ENCODE results near the gene GPR108.

Gene GPR108

GRCh38 chr19:6736169-6736916 lies 1.0 kb downstream of the GPR108 start:
- H3K4me3 Mint-ChIP-seq, result peak overlapping the region; percentile 97

GRCh38 chr19:6735181-6735911 lies 2.0 kb downstream of the GPR108 start:
- Mint-ChIP-seq H3K9me3 (no peaks in the 10 kb centered on the region), H3K27me3 (no peaks in the 10 kb centered on the region), H3K27ac (peak overlapping the region; percentile 98), H3K4me3 (peak overlapping the region; percentile 97), H3K4me1 (ENCODE audit: low read depth) (peaks cover 31% of the 10 kb centered on the region), H3K36me3 (ENCODE audit: low read depth) (peaks cover 45% of the 10 kb centered on the region)
- no peak for DNase-seq

More at GRCh38 chr19:6736169-6736916, 1.0 kb downstream of the GPR108 start:
- no peaks in the 10 kb centered on the region for H3K9me3 Mint-ChIP-seq
- DNase-seq, result peak; percentile 83
- H3K27me3 Mint-ChIP-seq, result no peaks in the 10 kb centered on the region
- peaks cover 36% of the 10 kb centered on the region for H3K4me1 Mint-ChIP-seq (ENCODE audit: low read depth)
- peaks cover 52% of the 10 kb centered on the region for H3K36me3 Mint-ChIP-seq (ENCODE audit: low read depth)
- peak overlapping the region; percentile 98 for H3K27ac Mint-ChIP-seq

- Mint-ChIP-seq H3K4me3 (no peak overlapping the region), H3K27me3 (no peaks in the 10 kb centered on the region), H3K36me3 (ENCODE audit: low read depth) (peaks cover 50% of the 10 kb centered on the region), H3K27ac (no peak overlapping the region), H3K4me1 (ENCODE audit: low read depth) (peaks cover 29% of the 10 kb centered on the region), H3K9me3 (no peaks in the 10 kb centered on the region)
- no peak for DNase-seq
Measured at GRCh38 chr19:6734096-6734696, 3.2 kb downstream of the GPR108 start.

GRCh38 chr19:6733338-6734095 lies 3.9 kb downstream of the GPR108 start:
- Mint-ChIP-seq H3K27ac (no peak overlapping the region), H3K27me3 (no peaks in the 10 kb centered on the region), H3K36me3 (ENCODE audit: low read depth) (peaks cover 50% of the 10 kb centered on the region), H3K4me1 (ENCODE audit: low read depth) (peaks cover 22% of the 10 kb centered on the region), H3K9me3 (no peaks in the 10 kb centered on the region), H3K4me3 (no peak overlapping the region)
- DNase-seq, result no peak

- H3K36me3 Mint-ChIP-seq (ENCODE audit: low read depth), result peaks cover 50% of the 10 kb centered on the region
- H3K9me3 Mint-ChIP-seq, result no peaks in the 10 kb centered on the region
- peaks cover 16% of the 10 kb centered on the region for H3K4me1 Mint-ChIP-seq (ENCODE audit: low read depth)
- H3K27me3 Mint-ChIP-seq, result no peaks in the 10 kb centered on the region
- no peak overlapping the region for H3K4me3 Mint-ChIP-seq
- H3K27ac Mint-ChIP-seq, result no peak overlapping the region
- no peak for DNase-seq
Measured at GRCh38 chr19:6732803-6733337, 4.5 kb downstream of the GPR108 start.

- peaks cover 13% of the 10 kb centered on the region for H3K4me1 Mint-ChIP-seq (ENCODE audit: low read depth)
- no peaks in the 10 kb centered on the region for H3K27me3 Mint-ChIP-seq
- H3K4me3 Mint-ChIP-seq, result no peak overlapping the region
- H3K36me3 Mint-ChIP-seq (ENCODE audit: low read depth), result peaks cover 49% of the 10 kb centered on the region
- H3K27ac Mint-ChIP-seq, result no peak overlapping the region
- DNase-seq, result no peak
- H3K9me3 Mint-ChIP-seq, result no peaks in the 10 kb centered on the region
Measured at GRCh38 chr19:6731822-6732221, 5.6 kb downstream of the GPR108 start.

- Mint-ChIP-seq H3K4me1 (ENCODE audit: low read depth) (peaks cover 9% of the 10 kb centered on the region), H3K9me3 (no peaks in the 10 kb centered on the region), H3K4me3 (no peak overlapping the region), H3K36me3 (ENCODE audit: low read depth) (peaks cover 41% of the 10 kb centered on the region), H3K27me3 (no peaks in the 10 kb centered on the region), H3K27ac (no peak overlapping the region)
- DNase-seq, result no peak
Measured at GRCh38 chr19:6730941-6731670, 6.3 kb downstream of the GPR108 start.

GRCh38 chr19:6730153-6730804 lies 7.1 kb downstream of the GPR108 start:
- Mint-ChIP-seq H3K27ac (no peak overlapping the region), H3K4me3 (no peak overlapping the region), H3K27me3 (no peaks in the 10 kb centered on the region), H3K4me1 (ENCODE audit: low read depth) (peaks cover 4% of the 10 kb centered on the region), H3K36me3 (ENCODE audit: low read depth) (peaks cover 37% of the 10 kb centered on the region), H3K9me3 (no peaks in the 10 kb centered on the region)
- peak; percentile 63 for DNase-seq

GRCh38 chr19:6729573-6730152 lies 7.7 kb downstream of the GPR108 start:
- DNase-seq, result no peak
- Mint-ChIP-seq H3K4me3 (no peak overlapping the region), H3K36me3 (ENCODE audit: low read depth) (peaks cover 37% of the 10 kb centered on the region), H3K27me3 (no peaks in the 10 kb centered on the region), H3K27ac (no peak overlapping the region), H3K4me1 (ENCODE audit: low read depth) (peaks cover 3% of the 10 kb centered on the region), H3K9me3 (no peaks in the 10 kb centered on the region)

- DNase-seq, result no peak
- Mint-ChIP-seq H3K27ac (no peak overlapping the region), H3K9me3 (no peaks in the 10 kb centered on the region), H3K4me1 (ENCODE audit: low read depth) (peaks cover 5% of the 10 kb centered on the region), H3K4me3 (no peak overlapping the region), H3K27me3 (no peaks in the 10 kb centered on the region), H3K36me3 (ENCODE audit: low read depth) (peaks cover 25% of the 10 kb centered on the region)
Measured at GRCh38 chr19:6728346-6728745, 9.0 kb downstream of the GPR108 start.

- Mint-ChIP-seq H3K4me1 (ENCODE audit: low read depth) (peaks cover 15% of the 10 kb centered on the region), H3K4me3 (no peak overlapping the region)
Measured at GRCh38 chr19:6725513-6726231, 11.7 kb downstream of the GPR108 start.

GRCh38 chr19:6724631-6725492 lies 12.5 kb downstream of the GPR108 start:
- peak overlapping the region; percentile 29 for H3K27ac Mint-ChIP-seq
- H3K4me3 Mint-ChIP-seq, result no peak overlapping the region
- peaks cover 20% of the 10 kb centered on the region for H3K4me1 Mint-ChIP-seq (ENCODE audit: low read depth)
- H3K36me3 Mint-ChIP-seq (ENCODE audit: low read depth), result peaks cover 4% of the 10 kb centered on the region
- H3K27me3 Mint-ChIP-seq, result no peaks in the 10 kb centered on the region
- no peaks in the 10 kb centered on the region for H3K9me3 Mint-ChIP-seq
- no peak for DNase-seq

More at GRCh38 chr19:6725513-6726231, 11.7 kb downstream of the GPR108 start:
- Mint-ChIP-seq H3K27ac (no peak overlapping the region), H3K9me3 (no peaks in the 10 kb centered on the region), H3K27me3 (no peaks in the 10 kb centered on the region), H3K36me3 (ENCODE audit: low read depth) (peaks cover 9% of the 10 kb centered on the region)
- DNase-seq, result no peak
